ENCODE measurements around the gene CKAP4. TPM values are rescaled to one million over a fixed set of nuclear protein-coding genes. Genes with fewer than 3 reads are reported as not detected.

CKAP4 gene
- total and polyA plus RNA-seq, 2 of the 13 experiments (the other 11 are each of a cell fraction or from before 2014, with no cell fraction given) = 39.2 to 70.2 TPM

- TF ChIP-seq, protein P1, sequence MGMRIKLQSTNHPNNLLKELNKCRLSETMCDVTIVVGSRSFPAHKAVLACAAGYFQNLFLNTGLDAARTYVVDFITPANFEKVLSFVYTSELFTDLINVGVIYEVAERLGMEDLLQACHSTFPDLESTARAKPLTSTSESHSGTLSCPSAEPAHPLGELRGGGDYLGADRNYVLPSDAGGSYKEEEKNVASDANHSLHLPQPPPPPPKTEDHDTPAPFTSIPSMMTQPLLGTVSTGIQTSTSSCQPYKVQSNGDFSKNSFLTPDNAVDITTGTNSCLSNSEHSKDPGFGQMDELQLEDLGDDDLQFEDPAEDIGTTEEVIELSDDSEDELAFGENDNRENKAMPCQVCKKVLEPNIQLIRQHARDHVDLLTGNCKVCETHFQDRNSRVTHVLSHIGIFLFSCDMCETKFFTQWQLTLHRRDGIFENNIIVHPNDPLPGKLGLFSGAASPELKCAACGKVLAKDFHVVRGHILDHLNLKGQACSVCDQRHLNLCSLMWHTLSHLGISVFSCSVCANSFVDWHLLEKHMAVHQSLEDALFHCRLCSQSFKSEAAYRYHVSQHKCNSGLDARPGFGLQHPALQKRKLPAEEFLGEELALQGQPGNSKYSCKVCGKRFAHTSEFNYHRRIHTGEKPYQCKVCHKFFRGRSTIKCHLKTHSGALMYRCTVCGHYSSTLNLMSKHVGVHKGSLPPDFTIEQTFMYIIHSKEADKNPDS (CRISPR knock-in tag; IDR thresholded peaks at IDR 0.05) = 0 out of 2 replicates have a peak, but pooled peaks have one; percentile 62
- TF ChIP-seq IKZF5 (CRISPR knock-in tag; IDR thresholded peaks at IDR 0.05) (peak; percentile 84; the same call in 1 of the 2 replicates), ZNF709 (CRISPR knock-in tag; IDR thresholded peaks at IDR 0.05) (0 out of 2 replicates have a peak, but pooled peaks have one; percentile 46), NR2F1 (CRISPR knock-in tag; IDR thresholded peaks at IDR 0.05) (peak; percentile 79 to 95; a peak in 3 of 4 replicates), PHB2 (IDR thresholded peaks at IDR 0.05; ENCODE audit: partially characterized antibody) (no peak), ISL2 (CRISPR knock-in tag; IDR thresholded peaks at IDR 0.05) (peak; percentile 93), KMT2A (CRISPR knock-in tag; IDR thresholded peaks at IDR 0.05) (no peak), ZNF646 (CRISPR knock-in tag; IDR thresholded peaks at IDR 0.05) (no peak), ATF3 (CRISPR knock-in tag; IDR thresholded peaks at IDR 0.05) (peak; percentile 63; the same call in 1 of the 2 replicates), ZBTB42 (CRISPR knock-in tag; IDR thresholded peaks at IDR 0.05) (no peak), ZNF724P (CRISPR knock-in tag; IDR thresholded peaks at IDR 0.05; ENCODE audit: borderline replicate concordance) (no peak)
- TF ChIP-seq, protein P2, sequence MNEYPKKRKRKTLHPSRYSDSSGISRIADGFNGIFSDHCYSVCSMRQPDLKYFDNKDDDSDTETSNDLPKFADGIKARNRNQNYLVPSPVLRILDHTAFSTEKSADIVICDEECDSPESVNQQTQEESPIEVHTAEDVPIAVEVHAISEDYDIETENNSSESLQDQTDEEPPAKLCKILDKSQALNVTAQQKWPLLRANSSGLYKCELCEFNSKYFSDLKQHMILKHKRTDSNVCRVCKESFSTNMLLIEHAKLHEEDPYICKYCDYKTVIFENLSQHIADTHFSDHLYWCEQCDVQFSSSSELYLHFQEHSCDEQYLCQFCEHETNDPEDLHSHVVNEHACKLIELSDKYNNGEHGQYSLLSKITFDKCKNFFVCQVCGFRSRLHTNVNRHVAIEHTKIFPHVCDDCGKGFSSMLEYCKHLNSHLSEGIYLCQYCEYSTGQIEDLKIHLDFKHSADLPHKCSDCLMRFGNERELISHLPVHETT (CRISPR knock-in tag; conservative IDR thresholded peaks at IDR 0.05) = no peak
- TF ChIP-seq, protein P3, sequence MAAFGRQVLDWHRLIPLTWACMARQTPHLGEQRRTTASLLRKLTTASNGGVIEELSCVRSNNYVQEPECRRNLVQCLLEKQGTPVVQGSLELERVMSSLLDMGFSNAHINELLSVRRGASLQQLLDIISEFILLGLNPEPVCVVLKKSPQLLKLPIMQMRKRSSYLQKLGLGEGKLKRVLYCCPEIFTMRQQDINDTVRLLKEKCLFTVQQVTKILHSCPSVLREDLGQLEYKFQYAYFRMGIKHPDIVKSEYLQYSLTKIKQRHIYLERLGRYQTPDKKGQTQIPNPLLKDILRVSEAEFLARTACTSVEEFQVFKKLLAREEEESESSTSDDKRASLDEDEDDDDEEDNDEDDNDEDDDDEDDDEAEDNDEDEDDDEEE (CRISPR knock-in tag; IDR thresholded peaks at IDR 0.05) = no peak
Observed at GRCh38 chr12:106282457-106283097, 34.8 kb upstream of the CKAP4 start (continued).

Measured in HepG2 (cell line).